HepG2 (cell line): ENCODE data around the gene SLBP. TPM values are rescaled to one million over a fixed set of nuclear protein-coding genes. Genes with fewer than 3 reads are reported as not detected.
A peak's percentile ranks its signal among the peaks of the same experiment; 100 is the strongest.

ENCODE experiments used
- ADNP ChIP-seq: sonication (generic); formaldehyde crosslinking; IDR thresholded peaks from 2 replicates; pipeline ENCODE4 v1.4.0; 2020; ENCODE audit warnings: missing genetic modification reagents
- CC2D1A ChIP-seq: sonication (generic); formaldehyde crosslinking; IDR thresholded peaks from 2 replicates; pipeline ENCODE4 v1.8.1; 2023; ENCODE audit warnings: mild to moderate bottlenecking, missing genetic modification reagents
- EED ChIP-seq: sonication (generic); formaldehyde crosslinking; IDR thresholded peaks from 2 replicates; pipeline ENCODE4 v1.5.0; 2020; ENCODE audit warnings: mild to moderate bottlenecking, missing genetic modification reagents
- ETV5 ChIP-seq: IDR thresholded peaks from 2 replicates; pipeline ENCODE4 v1.6.1; 2018; ENCODE audit warnings: missing biosample characterization, missing genetic modification reagents, inconsistent platforms, borderline replicate concordance
- FOXA1 ChIP-seq, 2 experiments: fragments of 450-650 bp in 1 of 2; sonication (generic) in 1 of 2; formaldehyde crosslinking in 1 of 2; IDR thresholded peaks; 2 replicates each; pipeline versions ENCODE4 v1.4.0 to v1.6.1; 2016 to 2020; ENCODE audit warnings: missing genetic modification reagents in 1 of 2
- GATA4 ChIP-seq: sonication (generic); IDR thresholded peaks from 2 replicates; pipeline ENCODE4 v1.6.1; 2016; ENCODE audit warnings: antibody characterized with exemption, low read depth, borderline replicate concordance
- KDM6A ChIP-seq: IDR thresholded peaks from 2 replicates; pipeline ENCODE4 v1.6.1; 2016; ENCODE audit warnings: low read depth
- MBD4 ChIP-seq: IDR thresholded peaks from 2 replicates; pipeline ENCODE4 v1.6.1; 2012; ENCODE audit warnings: low read length, inconsistent platforms, borderline replicate concordance
- MTA1 ChIP-seq: sonication (generic); formaldehyde crosslinking; IDR thresholded peaks from 2 replicates; pipeline ENCODE4 v1.4.0; 2020; ENCODE audit warnings: missing genetic modification reagents, mild to moderate bottlenecking, borderline replicate concordance
- NCOA2 ChIP-seq: sonication (generic); formaldehyde crosslinking; IDR thresholded peaks from 2 replicates; pipeline ENCODE4 v1.8.0; 2022; ENCODE audit warnings: inconsistent platforms
- NKX3-1 ChIP-seq: sonication (generic); formaldehyde crosslinking; IDR thresholded peaks from 2 replicates; pipeline ENCODE4 v1.5.0; 2020; ENCODE audit warnings: missing genetic modification reagents
- RBFOX2 ChIP-seq: fragments of 200-400 bp; formaldehyde crosslinking; IDR thresholded peaks from 2 replicates; pipeline ENCODE4 v1.6.1; 2017; ENCODE audit warnings: low read depth, mild to moderate bottlenecking, low read length
- RNF2 ChIP-seq: fragments of 450-650 bp; conservative IDR thresholded peaks from 2 replicates; pipeline ENCODE4 v1.6.1; 2016; ENCODE audit warnings: low read depth
- SP2 ChIP-seq: sonication (generic); formaldehyde crosslinking; IDR thresholded peaks from 2 replicates; pipeline ENCODE4 v1.5.1; 2020; ENCODE audit warnings: mild to moderate bottlenecking, missing genetic modification reagents
- U2AF2 ChIP-seq: fragments of 200-400 bp; formaldehyde crosslinking; IDR thresholded peaks from 2 replicates; pipeline ENCODE4 v1.6.1; 2017; ENCODE audit warnings: low read depth, mild to moderate bottlenecking, low read length
- XBP1 ChIP-seq: sonication (generic); formaldehyde crosslinking; IDR thresholded peaks from 2 replicates; pipeline ENCODE4 v1.5.0; 2020; ENCODE audit warnings: missing genetic modification reagents
- YY1 ChIP-seq: IDR thresholded peaks from 2 replicates; pipeline ENCODE4 v1.6.1; 2011; ENCODE audit warnings: low read length, low read depth, moderate library complexity, mild to moderate bottlenecking; ENCODE audit not compliant: insufficient read depth, insufficient replicate concordance
- ZNF556 ChIP-seq: sonication (generic); formaldehyde crosslinking; IDR thresholded peaks from 2 replicates; pipeline ENCODE4 v1.4.0; 2020; ENCODE audit warnings: mild to moderate bottlenecking, missing genetic modification reagents, borderline replicate concordance
- ZNF616 ChIP-seq: sonication (generic); formaldehyde crosslinking; IDR thresholded peaks from 2 replicates; pipeline ENCODE4 v1.5.0; 2020; ENCODE audit warnings: low read depth, mild to moderate bottlenecking, missing genetic modification reagents
- ZNF83 ChIP-seq: sonication (generic); formaldehyde crosslinking; IDR thresholded peaks from 2 replicates; pipeline ENCODE4 v1.4.0; 2020; ENCODE audit warnings: missing genetic modification reagents, mild to moderate bottlenecking, borderline replicate concordance
- ZNF891 ChIP-seq: sonication (generic); formaldehyde crosslinking; IDR thresholded peaks from 2 replicates; pipeline ENCODE4 v1.5.0; 2020; ENCODE audit warnings: mild to moderate bottlenecking, missing genetic modification reagents
- polyA plus RNA-seq, 8 experiments: library from polyadenylated mRNA; depleted of rRNA in 3 of 8; stranded (reverse) in 7 of 8; unstranded in 1 of 8; fragments of >200 nt; fragmentation: Illumina TruSeq in 4 of 8; extraction: Trizol in 4 of 8; gene quantifications; 2 replicates each; pipeline versions ENCODE4 v1.2.1 to v1.2.3, GENCODE V29; 2011 to 2016; ENCODE audit warnings: low read depth in 4 of 8, missing spikeins in 1 of 8, mixed read lengths in 1 of 8; ENCODE audit not compliant: insufficient read depth in 1 of 8
- total RNA-seq, 5 experiments: library from RNA; depleted of rRNA; stranded (reverse); fragments of >200 nt; fragmentation: Illumina TruSeq; extraction: Trizol; gene quantifications; 2 replicates each; pipeline ENCODE4 v1.2.3, GENCODE V29; 2016; ENCODE audit warnings: low read depth in 1 of 5
- TF ChIP-seq, protein P1 (sequence below): IDR thresholded peaks from 2 replicates; pipeline ENCODE4 v1.6.1; 2016; ENCODE audit warnings: mild to moderate bottlenecking, missing biosample characterization, missing genetic modification reagents
- TF ChIP-seq, protein P2 (sequence below): sonication (generic); formaldehyde crosslinking; IDR thresholded peaks from 2 replicates; pipeline ENCODE4 v1.4.0; 2020; ENCODE audit warnings: missing genetic modification reagents
- TF ChIP-seq, protein P3 (sequence below): sonication (generic); formaldehyde crosslinking; IDR thresholded peaks from 2 replicates; pipeline ENCODE4 v1.8.1; 2023; ENCODE audit warnings: mild to moderate bottlenecking, missing genetic modification reagents, borderline replicate concordance
- TF ChIP-seq, protein P4 (sequence below): IDR thresholded peaks from 2 replicates; pipeline ENCODE4 v1.6.1; 2016; ENCODE audit warnings: low read depth, control low read depth
- TF ChIP-seq, protein P5 (sequence below): sonication (generic); formaldehyde crosslinking; conservative IDR thresholded peaks from 2 replicates; pipeline ENCODE4 v1.4.0; 2020; ENCODE audit warnings: missing genetic modification reagents

SLBP gene
- total and polyA plus RNA-seq, 2 of the 13 experiments (the other 11 are each of a cell fraction or from before 2014, with no cell fraction given): 43.9 to 104 TPM

DNA sequence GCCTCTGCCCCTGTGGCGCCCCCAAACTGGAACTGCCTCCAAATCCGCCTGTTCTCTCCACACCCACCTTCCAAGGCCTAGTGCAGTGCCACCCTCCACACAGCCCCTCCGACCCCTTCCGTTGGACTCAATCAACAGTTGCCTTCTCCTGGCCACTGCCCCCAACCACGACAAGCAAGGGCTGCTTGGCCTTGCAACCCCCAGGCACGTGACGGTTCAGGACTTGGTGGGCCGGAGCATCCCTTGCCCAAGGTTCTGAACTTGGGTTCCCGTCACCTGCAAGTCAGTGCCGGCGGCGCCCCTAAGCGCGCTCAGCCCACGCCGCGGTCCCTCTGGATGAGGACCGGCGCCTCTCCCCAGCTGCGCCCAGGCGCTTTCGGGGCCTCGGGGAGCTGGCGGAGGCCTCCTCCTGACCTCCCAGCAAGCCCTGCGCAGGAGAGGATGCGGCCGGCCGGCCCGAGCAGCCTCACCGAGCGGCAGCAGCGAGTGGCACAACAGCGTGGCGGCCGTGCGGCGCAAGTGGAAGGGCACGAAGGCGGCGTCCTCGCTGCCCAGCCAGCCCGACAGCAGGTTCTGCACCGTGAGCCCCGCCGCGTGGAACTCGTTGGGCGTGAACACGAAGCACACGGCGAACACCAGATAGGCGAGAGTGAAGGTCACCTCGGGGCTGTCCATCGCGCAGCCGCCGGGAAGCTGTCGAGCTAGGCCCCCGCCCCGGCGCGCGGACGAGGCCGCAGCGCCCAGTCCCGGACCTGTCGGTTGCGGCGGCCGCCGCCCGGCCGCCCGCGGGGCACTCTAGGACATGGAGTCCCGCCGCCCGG, 8.3 kb upstream of the SLBP start (continued):
- TF ChIP-seq, protein P1, sequence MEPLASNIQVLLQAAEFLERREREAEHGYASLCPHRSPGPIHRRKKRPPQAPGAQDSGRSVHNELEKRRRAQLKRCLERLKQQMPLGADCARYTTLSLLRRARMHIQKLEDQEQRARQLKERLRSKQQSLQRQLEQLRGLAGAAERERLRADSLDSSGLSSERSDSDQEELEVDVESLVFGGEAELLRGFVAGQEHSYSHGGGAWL: peak; percentile 53; the same call in 1 of the 2 replicates
- no peak for TF ChIP-seq GATA4
- 0 out of 2 replicates have a peak, but pooled peaks have one; percentile 37 for TF ChIP-seq ZNF556
- no peak for TF ChIP-seq CC2D1A
- TF ChIP-seq NCOA2 (CRISPR knock-in tag): no peak
- TF ChIP-seq ADNP (CRISPR knock-in tag): no peak
- TF ChIP-seq KDM6A (CRISPR knock-in tag): no peak
- TF ChIP-seq U2AF2: no peak
- no peak for TF ChIP-seq NKX3-1 (CRISPR knock-in tag)
- TF ChIP-seq ETV5 (CRISPR knock-in tag): no peak
- TF ChIP-seq, protein P2, sequence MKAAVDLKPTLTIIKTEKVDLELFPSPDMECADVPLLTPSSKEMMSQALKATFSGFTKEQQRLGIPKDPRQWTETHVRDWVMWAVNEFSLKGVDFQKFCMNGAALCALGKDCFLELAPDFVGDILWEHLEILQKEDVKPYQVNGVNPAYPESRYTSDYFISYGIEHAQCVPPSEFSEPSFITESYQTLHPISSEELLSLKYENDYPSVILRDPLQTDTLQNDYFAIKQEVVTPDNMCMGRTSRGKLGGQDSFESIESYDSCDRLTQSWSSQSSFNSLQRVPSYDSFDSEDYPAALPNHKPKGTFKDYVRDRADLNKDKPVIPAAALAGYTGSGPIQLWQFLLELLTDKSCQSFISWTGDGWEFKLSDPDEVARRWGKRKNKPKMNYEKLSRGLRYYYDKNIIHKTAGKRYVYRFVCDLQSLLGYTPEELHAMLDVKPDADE (CRISPR knock-in tag): no peak
- TF ChIP-seq FOXA1 (IDR thresholded peaks at IDR 0.05): no peak
- no peak for TF ChIP-seq FOXA1 (CRISPR knock-in tag; IDR thresholded peaks at IDR 0.05)
- TF ChIP-seq YY1: no peak
- TF ChIP-seq RNF2: no peak
- TF ChIP-seq ZNF616 (CRISPR knock-in tag): no peak; the same call in 1 of the 2 replicates
- TF ChIP-seq, protein P3, sequence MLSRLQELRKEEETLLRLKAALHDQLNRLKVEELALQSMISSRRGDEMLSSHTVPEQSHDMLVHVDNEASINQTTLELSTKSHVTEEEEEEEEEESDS (CRISPR knock-in tag): no peak
- peak; percentile 88 for TF ChIP-seq RBFOX2
- 0 out of 2 replicates have a peak, but pooled peaks have one; percentile 51 for TF ChIP-seq ZNF891
- TF ChIP-seq, protein P4, sequence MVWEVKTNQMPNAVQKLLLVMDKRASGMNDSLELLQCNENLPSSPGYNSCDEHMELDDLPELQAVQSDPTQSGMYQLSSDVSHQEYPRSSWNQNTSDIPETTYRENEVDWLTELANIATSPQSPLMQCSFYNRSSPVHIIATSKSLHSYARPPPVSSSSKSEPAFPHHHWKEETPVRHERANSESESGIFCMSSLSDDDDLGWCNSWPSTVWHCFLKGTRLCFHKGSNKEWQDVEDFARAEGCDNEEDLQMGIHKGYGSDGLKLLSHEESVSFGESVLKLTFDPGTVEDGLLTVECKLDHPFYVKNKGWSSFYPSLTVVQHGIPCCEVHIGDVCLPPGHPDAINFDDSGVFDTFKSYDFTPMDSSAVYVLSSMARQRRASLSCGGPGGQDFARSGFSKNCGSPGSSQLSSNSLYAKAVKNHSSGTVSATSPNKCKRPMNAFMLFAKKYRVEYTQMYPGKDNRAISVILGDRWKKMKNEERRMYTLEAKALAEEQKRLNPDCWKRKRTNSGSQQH (CRISPR knock-in tag): no peak
- TF ChIP-seq EED (CRISPR knock-in tag): no peak
- no peak for TF ChIP-seq XBP1 (CRISPR knock-in tag)
- TF ChIP-seq, protein P5, sequence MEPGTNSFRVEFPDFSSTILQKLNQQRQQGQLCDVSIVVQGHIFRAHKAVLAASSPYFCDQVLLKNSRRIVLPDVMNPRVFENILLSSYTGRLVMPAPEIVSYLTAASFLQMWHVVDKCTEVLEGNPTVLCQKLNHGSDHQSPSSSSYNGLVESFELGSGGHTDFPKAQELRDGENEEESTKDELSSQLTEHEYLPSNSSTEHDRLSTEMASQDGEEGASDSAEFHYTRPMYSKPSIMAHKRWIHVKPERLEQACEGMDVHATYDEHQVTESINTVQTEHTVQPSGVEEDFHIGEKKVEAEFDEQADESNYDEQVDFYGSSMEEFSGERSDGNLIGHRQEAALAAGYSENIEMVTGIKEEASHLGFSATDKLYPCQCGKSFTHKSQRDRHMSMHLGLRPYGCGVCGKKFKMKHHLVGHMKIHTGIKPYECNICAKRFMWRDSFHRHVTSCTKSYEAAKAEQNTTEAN (CRISPR knock-in tag): no peak
- TF ChIP-seq ZNF83: peak; percentile 86; the same call in 1 of the 2 replicates
- TF ChIP-seq MTA1 (CRISPR knock-in tag): peak; percentile 46; the same call in 1 of the 2 replicates
- no peak for TF ChIP-seq SP2 (CRISPR knock-in tag)
- TF ChIP-seq MBD4: no peak
